Transverse colon (tissue), 4 donors: ENCODE results near the gene MEI4.

Source experiments
- CTCF ChIP-seq, 5 experiments: fragments of 200-600 bp in 3 of 5; fragments of 450-650 bp in 2 of 5; sonication (generic) in 3 of 5; IDR thresholded peaks; 1 replicate in 2 of 5; 2 replicates in 3 of 5; pipeline ENCODE4 v1.5.1; 2016 to 2017; ENCODE audit warnings: antibody characterized with exemption in 5 of 5, inconsistent platforms in 3 of 5, mild to moderate bottlenecking in 2 of 5, moderate library complexity in 1 of 5
- EP300 ChIP-seq: sonication (generic); formaldehyde crosslinking; IDR thresholded peaks from one replicate; pipeline ENCODE4 v1.6.1; 2017; ENCODE audit warnings: antibody characterized with exemption, low read depth
- POLR2A ChIP-seq: fragments of 450-650 bp; IDR thresholded peaks from one replicate; pipeline ENCODE4 v1.6.1; 2016; ENCODE audit warnings: antibody characterized with exemption, mild to moderate bottlenecking, moderate library complexity
- POLR2AphosphoS5 ChIP-seq, 3 donors: sonication (generic); formaldehyde crosslinking; IDR thresholded peaks; one replicate each; pipeline ENCODE4 v1.6.1; 2016; ENCODE audit warnings: antibody characterized with exemption in 3 of 3

DNA sequence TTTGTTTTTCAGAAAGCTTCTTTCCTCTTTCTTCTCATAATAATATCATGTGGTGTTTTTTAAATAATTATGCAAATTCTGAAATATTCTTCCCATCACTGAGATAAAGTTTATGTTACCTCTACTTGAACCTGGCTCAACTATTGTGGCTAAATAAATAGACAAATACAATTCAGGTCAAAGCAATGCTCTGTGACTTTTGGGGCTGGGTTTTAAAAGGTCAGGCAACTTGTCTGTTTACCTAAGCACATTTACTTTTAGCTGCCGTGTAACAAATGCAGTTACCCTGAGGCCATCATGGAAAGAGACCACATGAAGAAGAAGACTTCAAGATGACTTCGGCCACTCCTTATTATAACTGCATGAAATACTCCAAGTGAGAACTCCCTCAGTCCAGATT, 33.7 kb upstream of the MEI4 start:
- TF ChIP-seq CTCF (IDR thresholded peaks at IDR 0.05) (no peak), POLR2AphosphoS5 (IDR thresholded peaks at IDR 0.05) (no peak), POLR2A (no peak), EP300 (no peak)
